Suprapubic skin (tissue), 4 donors: ENCODE measurements around the gene CACNA2D3. TPM values are rescaled to one million over a fixed set of nuclear protein-coding genes. Genes with fewer than 3 reads are reported as not detected.

ENCODE experiments used
- DNase-seq, 2 donors: peaks; one replicate each; pipeline ENCODE4 v3.0.0-alpha.2; 2019; ENCODE audit warnings: low spot score in 2 of 2
- H3K27ac ChIP-seq: fragments of 200-600 bp; sonication (generic); one replicate; pipeline ENCODE4 v1.5.1; 2019
- H3K27me3 ChIP-seq: fragments of 200-600 bp; sonication (generic); one replicate; pipeline ENCODE4 v1.5.1; 2019
- H3K36me3 ChIP-seq: fragments of 200-600 bp; sonication (generic); one replicate; pipeline ENCODE4 v1.5.1; 2019
- H3K4me1 ChIP-seq: fragments of 200-600 bp; sonication (generic); one replicate; pipeline ENCODE4 v1.5.1; 2019
- H3K4me3 ChIP-seq: fragments of 200-600 bp; sonication (generic); one replicate; pipeline ENCODE4 v1.5.1; 2019; ENCODE audit warnings: mild to moderate bottlenecking
- H3K9me3 ChIP-seq: fragments of 200-600 bp; sonication (generic); one replicate; pipeline ENCODE4 v1.5.1; 2019
- EP300 ChIP-seq: sonication (generic); formaldehyde crosslinking; IDR thresholded peaks from one replicate; pipeline ENCODE4 v1.6.1; 2017; ENCODE audit warnings: antibody characterized with exemption
- POLR2A ChIP-seq, 2 donors: fragments of 450-650 bp; IDR thresholded peaks; one replicate each; pipeline ENCODE4 v1.6.1; 2017; ENCODE audit warnings: antibody characterized with exemption in 2 of 2, mild to moderate bottlenecking in 2 of 2, moderate library complexity in 2 of 2
- POLR2AphosphoS5 ChIP-seq, 3 donors: sonication (generic); formaldehyde crosslinking; IDR thresholded peaks; one replicate each; pipeline ENCODE4 v1.6.1; 2017; ENCODE audit warnings: antibody characterized with exemption in 3 of 3
- WGBS: methylation state at CpG from one replicate; pipeline ENCODE4 v1.1.5; 2018; 5-methylcytosine and 5-hydroxymethylcytosine counted together
- total RNA-seq, 4 donors: library from RNA; depleted of rRNA; stranded (reverse); fragments of >200 nt; gene quantifications; one replicate each; pipeline ENCODE4 v1.1.0, GENCODE V29; 2016
- TF ChIP-seq, protein P1 (sequence below), 2 donors: fragments of 200-600 bp in 1 of 2; fragments of 450-650 bp in 1 of 2; sonication (generic) in 1 of 2; IDR thresholded peaks; one replicate each; pipeline ENCODE4 v1.5.1; 2016 to 2019; ENCODE audit warnings: antibody characterized with exemption in 2 of 2, mild to moderate bottlenecking in 1 of 2, moderate library complexity in 1 of 2

The CACNA2D3 gene
- total RNA-seq, 4 donors from 2014 or later: 0.42 to 2.8 (median 0.95) TPM

DNA sequence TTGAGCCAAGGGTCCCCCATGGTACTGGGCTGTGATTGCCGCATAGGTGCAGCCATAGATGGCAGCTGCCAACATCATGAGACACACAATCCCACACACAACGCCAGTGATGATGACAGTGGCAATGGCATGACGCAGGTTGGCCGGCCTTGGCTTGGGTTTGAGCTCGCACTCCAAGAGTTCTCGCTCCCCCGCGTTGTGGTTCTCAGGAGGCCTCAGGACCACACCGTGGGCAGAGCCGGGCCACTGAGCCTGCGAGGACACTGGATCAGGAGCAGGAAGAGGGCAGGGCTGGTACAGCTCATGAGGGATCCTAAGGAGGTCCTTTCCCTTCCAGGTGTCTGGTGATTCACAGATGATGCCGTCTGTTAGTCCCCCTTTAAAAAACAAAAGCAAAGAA lies 796.2 kb downstream of the CACNA2D3 start:
- H3K36me3 ChIP-seq: no peaks in the 10 kb centered on the region
- DNase-seq: no peak
- H3K27ac ChIP-seq: no peak overlapping the region
- H3K9me3 ChIP-seq: no peaks in the 10 kb centered on the region
- no peaks in the 10 kb centered on the region for H3K27me3 ChIP-seq
- no peak overlapping the region for H3K4me3 ChIP-seq
- no peaks in the 10 kb centered on the region for H3K4me1 ChIP-seq
- 96% methylated on average over 10 of the region's 12 CpGs for WGBS
- TF ChIP-seq POLR2A (IDR thresholded peaks at IDR 0.05) (no peak), EP300 (no peak), POLR2AphosphoS5 (IDR thresholded peaks at IDR 0.05) (no peak)
- TF ChIP-seq, protein P1, sequence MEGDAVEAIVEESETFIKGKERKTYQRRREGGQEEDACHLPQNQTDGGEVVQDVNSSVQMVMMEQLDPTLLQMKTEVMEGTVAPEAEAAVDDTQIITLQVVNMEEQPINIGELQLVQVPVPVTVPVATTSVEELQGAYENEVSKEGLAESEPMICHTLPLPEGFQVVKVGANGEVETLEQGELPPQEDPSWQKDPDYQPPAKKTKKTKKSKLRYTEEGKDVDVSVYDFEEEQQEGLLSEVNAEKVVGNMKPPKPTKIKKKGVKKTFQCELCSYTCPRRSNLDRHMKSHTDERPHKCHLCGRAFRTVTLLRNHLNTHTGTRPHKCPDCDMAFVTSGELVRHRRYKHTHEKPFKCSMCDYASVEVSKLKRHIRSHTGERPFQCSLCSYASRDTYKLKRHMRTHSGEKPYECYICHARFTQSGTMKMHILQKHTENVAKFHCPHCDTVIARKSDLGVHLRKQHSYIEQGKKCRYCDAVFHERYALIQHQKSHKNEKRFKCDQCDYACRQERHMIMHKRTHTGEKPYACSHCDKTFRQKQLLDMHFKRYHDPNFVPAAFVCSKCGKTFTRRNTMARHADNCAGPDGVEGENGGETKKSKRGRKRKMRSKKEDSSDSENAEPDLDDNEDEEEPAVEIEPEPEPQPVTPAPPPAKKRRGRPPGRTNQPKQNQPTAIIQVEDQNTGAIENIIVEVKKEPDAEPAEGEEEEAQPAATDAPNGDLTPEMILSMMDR (IDR thresholded peaks at IDR 0.05): no peak

DNA sequence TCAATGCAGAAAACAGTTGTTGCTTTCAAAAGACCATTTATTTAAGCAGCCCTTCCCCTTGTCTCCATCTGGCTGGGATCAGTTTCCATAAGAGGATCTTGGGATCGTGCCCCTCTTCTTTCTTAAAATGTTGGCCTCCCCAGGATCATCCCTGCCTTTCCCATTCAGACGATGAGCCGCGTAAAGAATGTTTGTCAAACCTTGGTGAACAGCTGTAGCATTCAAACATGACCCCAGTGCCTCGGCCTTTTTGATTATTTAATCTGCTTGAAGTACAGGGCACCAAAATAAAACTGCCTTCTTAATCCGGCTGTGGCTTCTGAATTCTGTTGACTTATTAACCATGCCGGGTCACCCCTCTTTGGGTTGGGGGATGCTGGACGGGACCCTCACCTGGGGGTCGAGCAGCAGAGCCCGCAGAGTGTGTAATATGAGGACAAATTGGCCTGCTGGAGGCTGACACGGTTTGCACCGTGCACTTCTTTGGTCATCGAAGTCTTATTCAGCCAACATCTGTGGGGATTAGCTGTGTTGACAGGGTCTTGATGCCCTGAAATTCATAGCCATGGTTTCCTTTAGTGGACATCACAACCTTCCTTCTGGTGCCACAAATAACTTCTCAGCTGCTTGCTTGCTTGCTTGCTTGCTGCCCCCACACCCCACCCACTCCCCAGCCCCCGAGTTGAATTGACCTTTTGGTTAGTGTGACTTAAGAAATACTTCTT lies 805.9 kb downstream of the CACNA2D3 start, which contains the start of gene LRTM1:
Gene LRTM1 (minus strand): TSS at position 14 of the 725 bp plus-strand sequence. CDS start 148 bp downstream, outside the sequence.
- TF ChIP-seq POLR2A (IDR thresholded peaks at IDR 0.05) (no peak), POLR2AphosphoS5 (IDR thresholded peaks at IDR 0.05) (no peak), EP300 (no peak)
- TF ChIP-seq, protein P1 (IDR thresholded peaks at IDR 0.05): no peak
- Histone ChIP-seq H3K4me3 (no peak within 1 kb of the TSS), H3K27ac (no peak within 1 kb of the TSS), H3K9me3 (no peaks in the 10 kb centered on the region), H3K4me1 (no peaks in the 10 kb centered on the region), H3K36me3 (no peaks in the 10 kb centered on the region), H3K27me3 (no peaks in the 10 kb centered on the region)
- DNase-seq: no peak
- WGBS: 90% methylated on average over 14 of the region's 14 CpGs

DNA sequence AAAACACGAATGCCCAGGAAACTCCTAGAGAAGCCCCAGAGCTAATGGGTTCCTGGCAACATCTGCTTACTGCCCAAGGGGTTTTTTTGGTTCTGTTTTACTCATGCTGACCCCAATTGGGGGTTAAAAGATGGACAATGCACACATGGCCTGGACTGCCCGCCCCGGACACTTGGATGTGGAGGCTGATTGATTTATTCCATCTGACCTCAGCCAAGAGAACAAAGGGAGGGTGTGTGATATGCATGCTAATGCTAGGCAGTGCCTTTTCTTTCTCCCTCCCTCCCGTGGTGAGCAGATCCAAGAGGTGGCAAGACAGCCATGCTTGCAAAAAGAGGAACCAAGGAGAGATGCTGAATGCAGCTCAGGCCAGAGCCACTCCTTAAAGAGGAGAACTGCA lies 808.8 kb downstream of the CACNA2D3 start:
- H3K4me3 ChIP-seq: no peak overlapping the region
- no peak overlapping the region for H3K27ac ChIP-seq
- WGBS: 71% methylated on average over 4 of the region's 4 CpGs
- TF ChIP-seq EP300 (no peak), POLR2A (IDR thresholded peaks at IDR 0.05) (no peak), POLR2AphosphoS5 (IDR thresholded peaks at IDR 0.05) (no peak)
- TF ChIP-seq, protein P1 (IDR thresholded peaks at IDR 0.05): no peak
- no peak for DNase-seq
- H3K36me3 ChIP-seq: no peaks in the 10 kb centered on the region
- H3K9me3 ChIP-seq: no peaks in the 10 kb centered on the region
- H3K4me1 ChIP-seq: no peaks in the 10 kb centered on the region
- no peaks in the 10 kb centered on the region for H3K27me3 ChIP-seq

DNA sequence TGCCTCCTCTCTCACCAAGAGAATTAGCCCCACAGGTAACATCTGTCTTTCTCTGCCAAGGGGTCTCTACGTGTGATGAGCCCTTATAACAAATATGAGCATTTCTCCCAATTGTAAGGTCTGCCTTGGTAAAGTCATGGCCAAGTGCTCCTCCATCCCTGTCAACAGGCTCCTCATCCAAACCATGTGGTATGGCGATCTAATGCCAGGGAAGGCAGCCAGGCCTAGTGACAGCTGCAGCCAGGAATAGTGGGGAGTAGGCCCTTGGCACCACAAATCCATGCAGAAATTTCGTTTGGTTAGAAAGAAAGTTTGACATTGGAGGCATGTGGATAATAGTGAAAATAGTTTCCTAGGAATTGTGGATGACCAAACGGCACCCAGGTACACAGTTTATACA lies 810.3 kb downstream of the CACNA2D3 start:
- 50% methylated on average over 4 of the region's 4 CpGs for WGBS
- H3K4me3 ChIP-seq: no peak overlapping the region
- H3K36me3 ChIP-seq: no peaks in the 10 kb centered on the region
- no peaks in the 10 kb centered on the region for H3K27me3 ChIP-seq
- no peak for TF ChIP-seq POLR2A (IDR thresholded peaks at IDR 0.05)
- TF ChIP-seq, protein P1 (IDR thresholded peaks at IDR 0.05): no peak
- no peak for TF ChIP-seq EP300
- TF ChIP-seq POLR2AphosphoS5 (IDR thresholded peaks at IDR 0.05): no peak
- H3K4me1 ChIP-seq: no peaks in the 10 kb centered on the region
- no peaks in the 10 kb centered on the region for H3K9me3 ChIP-seq
- no peak overlapping the region for H3K27ac ChIP-seq
- DNase-seq: no peak

DNA sequence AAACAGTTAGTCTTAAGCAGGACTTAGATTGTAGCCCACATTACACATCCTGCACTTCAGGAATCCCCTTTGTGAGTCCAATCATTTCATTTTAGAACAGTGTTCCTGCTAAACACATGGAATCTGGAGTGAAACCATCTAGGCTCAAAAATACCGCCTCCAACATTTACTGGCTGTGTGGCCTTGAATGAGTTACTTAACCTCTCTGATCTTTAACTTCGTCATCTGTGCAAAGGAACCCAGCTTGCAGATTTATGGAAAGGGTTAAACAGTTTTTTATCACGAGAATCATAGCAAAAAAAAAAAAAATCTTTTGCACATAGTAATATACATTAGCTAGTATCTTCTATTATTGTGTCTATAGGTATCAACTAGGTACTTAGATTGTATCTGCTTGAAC lies 813.5 kb downstream of the CACNA2D3 start:
- TF ChIP-seq, protein P1 (IDR thresholded peaks at IDR 0.05): no peak
- TF ChIP-seq EP300: no peak
- WGBS: 80% methylated on average over 3 of the region's 3 CpGs
- Histone ChIP-seq H3K27ac (no peak overlapping the region), H3K36me3 (no peaks in the 10 kb centered on the region), H3K9me3 (no peaks in the 10 kb centered on the region), H3K4me3 (no peak overlapping the region), H3K4me1 (no peaks in the 10 kb centered on the region), H3K27me3 (no peaks in the 10 kb centered on the region)
- DNase-seq: no peak
